ENCODE results near the gene C16orf90. TPM values are rescaled to one million over a fixed set of nuclear protein-coding genes. Genes with fewer than 3 reads are reported as not detected.

Gene C16orf90
- total and polyA plus RNA-seq, 4 donors = not detected

- Histone ChIP-seq H3K9ac (ENCODE audit: low read depth in 1 of 2, low read length in 2 of 2) (no peak overlapping the region), H3K27ac (ENCODE audit: low read depth in 1 of 2, low read length in 2 of 2) (no peak overlapping the region), H3K9me3 (ENCODE audit: control insufficient read depth in 4 of 4, low read length in 3 of 4) (no peaks in the 10 kb centered on the region), H3K36me3 (ENCODE audit: control insufficient read depth in 4 of 4, insufficient read depth in 3 of 4, low read depth in 1 of 4, low read length in 3 of 4) (peaks cover 3 to 45% (median 23%) of the 10 kb centered on the region in 4 donors), H3K4me1 (ENCODE audit: control insufficient read depth in 4 of 4, insufficient read depth in 4 of 4, low read length in 3 of 4) (peaks cover 0 to 4% (median 0%) of the 10 kb centered on the region in 4 donors), H3K27me3 (ENCODE audit: control insufficient read depth in 4 of 4, insufficient read depth in 4 of 4, low read length in 3 of 4) (no peaks in the 10 kb centered on the region), H3K4me3 (ENCODE audit: low read depth in 1 of 3, low read length in 3 of 3) (no peak overlapping the region)
- no peak for DNase-seq (ENCODE audit: low spot score)
- WGBS = 95% methylated on average over 6 of the region's 6 CpGs
- TF ChIP-seq FOXA1 (IDR thresholded peaks at IDR 0.05) (no peak), SP1 (IDR thresholded peaks at IDR 0.05) (no peak)
These were observed 23.1 kb upstream of the C16orf90 start for GRCh38 chr16:3518292-3518985.

- no peak for DNase-seq (ENCODE audit: low spot score)
- TF ChIP-seq HNF4A (conservative IDR thresholded peaks at IDR 0.05) (no peak), RAD21 (IDR thresholded peaks at IDR 0.05) (no peak), CTCF (IDR thresholded peaks at IDR 0.05; ENCODE audit: low read depth, low read length, missing input control) (no peak), REST (IDR thresholded peaks at IDR 0.05) (no peak), FOXA1 (IDR thresholded peaks at IDR 0.05) (no peak), SP1 (IDR thresholded peaks at IDR 0.05) (no peak), ZBTB33 (IDR thresholded peaks at IDR 0.05) (no peak), TAF1 (conservative IDR thresholded peaks at IDR 0.05) (no peak), MAX (IDR thresholded peaks at IDR 0.05) (no peak), ATF3 (IDR thresholded peaks at IDR 0.05) (no peak), NR2F2 (IDR thresholded peaks at IDR 0.05) (no peak)
- Histone ChIP-seq H3K9me3 (ENCODE audit: control insufficient read depth in 4 of 4, low read length in 3 of 4) (no peaks in the 10 kb centered on the region), H3K27ac (ENCODE audit: low read depth in 1 of 2, low read length in 2 of 2) (no peak overlapping the region), H3K4me1 (ENCODE audit: control insufficient read depth in 4 of 4, insufficient read depth in 4 of 4, low read length in 3 of 4) (no peaks in the 10 kb centered on the region), H3K36me3 (ENCODE audit: control insufficient read depth in 4 of 4, insufficient read depth in 3 of 4, low read depth in 1 of 4, low read length in 3 of 4) (peaks cover 5 to 58% (median 35%) of the 10 kb centered on the region in 4 donors), H3K9ac (ENCODE audit: low read depth in 1 of 2, low read length in 2 of 2) (no peak overlapping the region), H3K4me3 (ENCODE audit: low read depth in 1 of 3, low read length in 3 of 3) (no peak overlapping the region), H3K27me3 (ENCODE audit: control insufficient read depth in 4 of 4, insufficient read depth in 4 of 4, low read length in 3 of 4) (no peaks in the 10 kb centered on the region)
- 96% methylated on average over 4 of the region's 4 CpGs for WGBS
These were observed 20.6 kb upstream of the C16orf90 start for GRCh38 chr16:3515897-3516296.

Measured in liver (tissue), 9 donors.